Activated CD4-positive, alpha-beta T cell treated with anti-CD3 and anti-CD28 coated beads, Interleukin-2, amount 50 U/mL, for 24 hours (primary cell): ENCODE results near the gene SRPX.

ENCODE experiments used
- DNase-seq, 2 donors: peaks; one replicate each; pipeline ENCODE4 v3.0.0-alpha.2; 2020; ENCODE audit warnings: low read depth in 1 of 2, low spot score in 1 of 2

Gene SRPX

GRCh38 chrX:38220415-38221390 lies at the start of gene SRPX:
Gene SRPX (minus strand): TSS chrX:38220871. CDS start chrX:38220792, 79 bp downstream.
- DNase-seq, result no peak

- DNase-seq, result no peak
Measured at GRCh38 chrX:38268011-38268410, 47.3 kb upstream of the SRPX start.

- no peak for DNase-seq
Measured at GRCh38 chrX:38262715-38263620, 42.3 kb upstream of the SRPX start.

- DNase-seq, result no peak
Measured at GRCh38 chrX:38260231-38260630, 39.6 kb upstream of the SRPX start.

GRCh38 chrX:38256019-38256418 lies 35.3 kb upstream of the SRPX start:
- no peak for DNase-seq

- no peak for DNase-seq
Measured at GRCh38 chrX:38249965-38250364, 29.3 kb upstream of the SRPX start.

- no peak for DNase-seq
Measured at GRCh38 chrX:38247051-38247450, 26.4 kb upstream of the SRPX start.

GRCh38 chrX:38240541-38240940 lies 19.9 kb upstream of the SRPX start:
- no peak for DNase-seq

- DNase-seq, result no peak
Measured at GRCh38 chrX:38236901-38237615, 16.4 kb upstream of the SRPX start.

GRCh38 chrX:38233891-38234667 lies 13.4 kb upstream of the SRPX start:
- DNase-seq, result no peak

- DNase-seq, result no peak
Measured at GRCh38 chrX:38232079-38232686, 11.5 kb upstream of the SRPX start.

- DNase-seq, result no peak
Measured at GRCh38 chrX:38225093-38225492, 4.4 kb upstream of the SRPX start.

GRCh38 chrX:38224160-38224559 lies 3.5 kb upstream of the SRPX start:
- DNase-seq, result no peak

- no peak for DNase-seq
Measured at GRCh38 chrX:38221391-38221929, 789 bp upstream of the SRPX start.

GRCh38 chrX:38220024-38220414 lies 652 bp downstream of the SRPX start:
- DNase-seq, result no peak

GRCh38 chrX:38216642-38217041 lies 4.0 kb downstream of the SRPX start:
- no peak for DNase-seq

- DNase-seq, result no peak
Measured at GRCh38 chrX:38214551-38215531, 5.8 kb downstream of the SRPX start.

- DNase-seq, result no peak
Measured at GRCh38 chrX:38214044-38214443, 6.6 kb downstream of the SRPX start.
